NB4 (cell line): Measurements from ENCODE around the gene ARX.
A peak's percentile ranks its signal among the peaks of the same experiment; 100 is the strongest.

Experiments used
- DNase-seq: peaks from one replicate; pipeline ENCODE4 v3.0.0; 2010; ENCODE audit warnings: low read depth
- H3K4me3 ChIP-seq: one replicate; pipeline ENCODE4 v1.5.1; 2011; ENCODE audit warnings: mild to moderate bottlenecking, low read depth, low read length, moderate library complexity
- MYC ChIP-seq: IDR thresholded peaks from 2 replicates; pipeline ENCODE4 v1.6.1; 2011; ENCODE audit warnings: low read depth, low read length
- POLR2A ChIP-seq: IDR thresholded peaks from 2 replicates; pipeline ENCODE4 v1.6.1; 2011; ENCODE audit warnings: mild to moderate bottlenecking; ENCODE audit not compliant: insufficient read length; ENCODE audit errors: extremely low read depth
- TF ChIP-seq, protein P1 (sequence below): IDR thresholded peaks from one replicate; pipeline ENCODE4 v1.5.1; 2012; ENCODE audit warnings: low read depth, low read length
- TF ChIP-seq, protein P2 (sequence below): IDR thresholded peaks from 2 replicates; pipeline ENCODE4 v1.6.1; 2011; ENCODE audit warnings: low read depth, low read length

The ARX gene

GRCh38 chrX:25015486-25016360 lies at the start of gene ARX:
ARX (minus strand) TSS chrX:25015965; CDS start chrX:25015737, 228 bp downstream.
- no peak within 1 kb of the TSS for H3K4me3 ChIP-seq
- TF ChIP-seq, protein P1, sequence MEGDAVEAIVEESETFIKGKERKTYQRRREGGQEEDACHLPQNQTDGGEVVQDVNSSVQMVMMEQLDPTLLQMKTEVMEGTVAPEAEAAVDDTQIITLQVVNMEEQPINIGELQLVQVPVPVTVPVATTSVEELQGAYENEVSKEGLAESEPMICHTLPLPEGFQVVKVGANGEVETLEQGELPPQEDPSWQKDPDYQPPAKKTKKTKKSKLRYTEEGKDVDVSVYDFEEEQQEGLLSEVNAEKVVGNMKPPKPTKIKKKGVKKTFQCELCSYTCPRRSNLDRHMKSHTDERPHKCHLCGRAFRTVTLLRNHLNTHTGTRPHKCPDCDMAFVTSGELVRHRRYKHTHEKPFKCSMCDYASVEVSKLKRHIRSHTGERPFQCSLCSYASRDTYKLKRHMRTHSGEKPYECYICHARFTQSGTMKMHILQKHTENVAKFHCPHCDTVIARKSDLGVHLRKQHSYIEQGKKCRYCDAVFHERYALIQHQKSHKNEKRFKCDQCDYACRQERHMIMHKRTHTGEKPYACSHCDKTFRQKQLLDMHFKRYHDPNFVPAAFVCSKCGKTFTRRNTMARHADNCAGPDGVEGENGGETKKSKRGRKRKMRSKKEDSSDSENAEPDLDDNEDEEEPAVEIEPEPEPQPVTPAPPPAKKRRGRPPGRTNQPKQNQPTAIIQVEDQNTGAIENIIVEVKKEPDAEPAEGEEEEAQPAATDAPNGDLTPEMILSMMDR = no peak
- no peak for TF ChIP-seq POLR2A
- TF ChIP-seq MYC = no peak
- TF ChIP-seq, protein P2, sequence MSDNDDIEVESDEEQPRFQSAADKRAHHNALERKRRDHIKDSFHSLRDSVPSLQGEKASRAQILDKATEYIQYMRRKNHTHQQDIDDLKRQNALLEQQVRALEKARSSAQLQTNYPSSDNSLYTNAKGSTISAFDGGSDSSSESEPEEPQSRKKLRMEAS = no peak
- peak; percentile 67 for DNase-seq

GRCh38 chrX:25059273-25059672 lies 43.5 kb upstream of the ARX start:
- no peak for DNase-seq
- H3K4me3 ChIP-seq = no peak overlapping the region
- TF ChIP-seq, protein P1 = no peak
- TF ChIP-seq POLR2A (no peak), MYC (no peak)
- TF ChIP-seq, protein P2 = no peak

DNA sequence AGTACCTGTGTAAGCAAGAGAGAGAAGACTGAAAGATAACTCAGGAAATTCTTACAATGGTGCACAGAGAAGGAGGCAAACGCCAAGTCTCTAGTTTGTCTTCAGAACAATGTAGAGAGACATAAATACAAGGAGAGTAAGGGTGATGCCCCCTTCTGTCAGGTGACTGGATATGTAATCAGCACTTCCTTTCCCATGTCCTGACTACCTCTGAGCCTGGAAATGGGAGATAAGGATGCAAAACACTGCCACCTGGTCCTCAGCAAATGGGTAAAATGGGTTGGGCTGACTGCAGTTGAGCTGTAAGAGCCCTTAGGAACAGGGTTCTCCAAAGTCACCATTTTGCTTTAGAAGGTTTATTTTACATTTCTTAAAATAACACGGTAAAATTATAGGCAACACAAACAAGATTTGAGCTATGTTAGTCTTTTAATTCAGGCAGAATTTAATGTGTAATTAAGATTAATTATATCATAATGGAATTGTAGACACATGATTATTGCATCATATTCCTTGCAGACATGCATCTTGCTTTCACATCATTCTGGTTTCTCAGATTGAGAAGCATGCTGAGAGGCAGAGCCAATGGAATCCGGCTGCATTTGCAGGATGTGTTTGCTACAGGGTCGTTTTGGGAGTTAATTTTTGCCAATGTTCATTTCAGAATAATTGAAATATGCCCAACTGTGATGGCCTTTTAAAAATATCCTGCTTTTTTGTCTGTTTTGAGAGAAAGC lies 37.2 kb upstream of the ARX start:
- H3K4me3 ChIP-seq = no peak overlapping the region
- no peak for DNase-seq
- TF ChIP-seq, protein P1 = no peak
- no peak for TF ChIP-seq POLR2A
- TF ChIP-seq MYC = no peak
- TF ChIP-seq, protein P2 = no peak

- TF ChIP-seq POLR2A = no peak
- no peak for DNase-seq
- no peak overlapping the region for H3K4me3 ChIP-seq
Observed at GRCh38 chrX:25049971-25050370, 34.2 kb upstream of the ARX start.

DNA sequence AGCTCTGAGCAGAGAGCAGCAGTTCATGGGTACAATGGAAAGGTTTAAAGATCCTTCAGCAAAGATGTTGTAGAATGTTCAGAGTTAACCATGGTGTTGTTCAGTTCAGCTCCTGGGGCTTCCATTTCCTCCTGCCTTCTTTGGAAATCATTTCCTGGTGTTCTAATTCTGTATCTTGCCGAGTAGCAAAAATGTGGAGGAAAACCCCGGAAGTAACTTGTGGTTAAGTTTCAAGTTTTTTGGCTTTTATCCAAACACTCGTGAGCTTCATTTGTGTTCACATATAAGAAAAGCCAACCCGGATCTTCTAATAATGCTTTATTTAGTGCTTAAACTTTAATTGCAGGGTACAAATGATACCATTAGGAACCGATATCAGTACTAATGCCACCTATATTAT lies 33.6 kb upstream of the ARX start:
- H3K4me3 ChIP-seq = no peak overlapping the region
- TF ChIP-seq POLR2A = no peak
- TF ChIP-seq, protein P1 = no peak
- DNase-seq = peak; percentile 34

GRCh38 chrX:25048178-25048577 lies 32.4 kb upstream of the ARX start:
- TF ChIP-seq, protein P2 = no peak
- TF ChIP-seq, protein P1 = no peak
- TF ChIP-seq MYC = no peak
- no peak for TF ChIP-seq POLR2A
- no peak for DNase-seq
- H3K4me3 ChIP-seq = no peak overlapping the region
